DLD1 (cell line): ENCODE results near the gene NIT1.
"Not testable (repeated sequence)": the region's sequence is repeated elsewhere in the genome, so short reads cannot be mapped to it uniquely, and the experiment has no call there.

Experiments
- in situ Hi-C: cut with HindIII; loops from 2 replicates; pipeline ENCODE4 v1.10.0; 2017; ENCODE audit warnings: low sequenced_read_pairs

NIT1 gene

DNA sequence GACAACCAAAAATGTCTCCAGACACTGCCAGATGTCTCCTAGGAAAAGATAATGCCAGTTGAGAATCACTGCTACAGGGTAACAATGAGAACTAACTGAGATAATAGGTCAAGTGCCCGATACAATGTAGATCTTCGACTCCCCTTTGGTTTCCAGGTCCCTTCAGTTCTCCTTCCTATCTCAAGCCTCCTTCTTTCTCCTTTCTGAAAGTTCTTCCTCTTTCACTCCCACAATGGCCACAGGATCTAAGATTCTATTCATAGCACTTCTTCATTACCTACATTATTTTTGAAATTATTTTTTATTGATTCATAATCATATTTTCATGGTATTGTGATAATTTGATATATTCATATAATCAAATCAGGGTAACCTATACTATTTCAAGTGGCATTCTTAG is 6.4 kb upstream of the NIT1 start:
- in situ Hi-C loops, result no loop called here

DNA sequence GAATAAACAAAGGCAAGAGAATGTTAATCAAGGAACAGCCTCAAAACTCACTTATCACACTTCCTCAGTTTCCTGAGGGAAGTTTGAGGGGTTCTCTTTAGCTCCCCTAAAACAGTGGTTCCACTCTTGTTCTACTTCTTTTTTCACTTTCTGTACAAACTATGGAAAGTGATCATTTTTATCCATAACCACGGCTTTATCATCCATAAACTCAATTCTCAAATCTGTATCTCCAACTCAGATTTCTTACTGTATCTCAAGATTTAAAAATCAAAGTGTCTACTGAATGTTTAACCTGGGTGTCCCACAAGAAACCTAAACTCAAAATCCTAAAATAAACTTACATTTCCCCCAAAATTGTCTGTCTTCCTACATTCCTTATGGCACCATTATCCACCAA is 4.0 kb upstream of the NIT1 start:
- in situ Hi-C loops, result no loop called here

DNA sequence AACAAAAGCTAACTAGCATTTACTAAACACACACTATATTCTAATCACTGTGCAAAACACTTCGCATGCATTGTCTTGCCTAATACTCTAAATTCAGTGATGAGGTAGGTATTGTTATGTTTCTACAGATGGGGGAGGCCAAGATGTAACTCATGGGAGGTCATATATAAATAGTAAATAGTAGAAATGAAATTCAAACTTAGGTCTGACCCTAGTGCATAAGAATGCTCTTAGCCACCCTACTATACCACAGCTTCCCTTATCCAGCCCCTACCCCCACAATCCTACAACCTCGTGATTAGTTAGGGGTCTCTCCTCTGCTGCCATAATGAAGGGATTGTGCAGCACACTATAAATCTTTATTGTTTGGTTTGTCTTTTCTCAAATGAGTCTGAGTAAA is 3.3 kb upstream of the NIT1 start:
- in situ Hi-C loops, result no loop called here

DNA sequence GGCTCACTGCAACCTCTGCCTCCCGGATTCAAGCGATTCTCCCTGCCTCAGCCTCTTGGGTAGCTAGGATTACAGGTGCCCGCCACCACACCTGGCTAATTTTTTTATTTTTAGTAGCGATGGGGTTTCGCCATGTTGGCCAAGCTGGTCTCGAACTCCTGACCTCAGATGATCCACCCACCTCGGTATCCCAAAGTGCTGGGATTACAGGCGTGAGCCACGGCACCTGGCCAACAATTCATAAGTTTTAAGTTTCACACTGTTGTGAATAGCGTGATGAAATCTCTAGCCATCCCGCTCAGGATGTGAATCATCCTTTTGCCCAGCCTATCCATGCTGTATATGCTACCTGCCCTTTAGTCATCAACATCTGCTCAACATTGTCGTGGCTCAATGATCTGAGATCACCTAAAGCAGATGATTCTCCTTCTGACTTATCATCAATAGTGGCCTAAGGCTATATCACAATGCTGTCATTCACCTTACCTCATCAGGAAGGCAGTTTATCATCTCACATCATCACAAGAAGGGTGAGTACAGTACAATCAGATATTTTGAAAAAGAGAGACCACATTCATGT is 2.7 kb upstream of the NIT1 start:
- in situ Hi-C loops, result no loop called here

DNA sequence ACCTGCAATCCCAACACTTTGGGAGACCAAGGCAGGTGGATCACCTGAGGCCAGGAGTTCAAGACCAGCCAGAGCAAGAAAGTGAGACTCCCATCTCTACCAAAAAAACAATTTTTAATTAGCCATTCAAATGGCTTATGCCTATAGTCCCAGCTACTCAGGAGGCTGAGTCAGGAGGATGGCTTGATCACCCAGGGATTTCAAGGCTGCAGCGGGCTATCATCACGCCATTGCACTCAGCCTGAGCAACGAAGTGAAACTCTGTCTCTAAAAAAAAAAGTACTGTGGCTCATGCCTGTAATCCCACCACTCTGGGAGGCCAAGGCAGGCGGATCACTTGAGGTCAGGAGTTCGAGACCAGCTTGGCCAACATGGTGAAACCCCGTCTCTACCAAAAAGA is 1.9 kb upstream of the NIT1 start:
- in situ Hi-C loops, result not testable (repeated sequence)

DNA sequence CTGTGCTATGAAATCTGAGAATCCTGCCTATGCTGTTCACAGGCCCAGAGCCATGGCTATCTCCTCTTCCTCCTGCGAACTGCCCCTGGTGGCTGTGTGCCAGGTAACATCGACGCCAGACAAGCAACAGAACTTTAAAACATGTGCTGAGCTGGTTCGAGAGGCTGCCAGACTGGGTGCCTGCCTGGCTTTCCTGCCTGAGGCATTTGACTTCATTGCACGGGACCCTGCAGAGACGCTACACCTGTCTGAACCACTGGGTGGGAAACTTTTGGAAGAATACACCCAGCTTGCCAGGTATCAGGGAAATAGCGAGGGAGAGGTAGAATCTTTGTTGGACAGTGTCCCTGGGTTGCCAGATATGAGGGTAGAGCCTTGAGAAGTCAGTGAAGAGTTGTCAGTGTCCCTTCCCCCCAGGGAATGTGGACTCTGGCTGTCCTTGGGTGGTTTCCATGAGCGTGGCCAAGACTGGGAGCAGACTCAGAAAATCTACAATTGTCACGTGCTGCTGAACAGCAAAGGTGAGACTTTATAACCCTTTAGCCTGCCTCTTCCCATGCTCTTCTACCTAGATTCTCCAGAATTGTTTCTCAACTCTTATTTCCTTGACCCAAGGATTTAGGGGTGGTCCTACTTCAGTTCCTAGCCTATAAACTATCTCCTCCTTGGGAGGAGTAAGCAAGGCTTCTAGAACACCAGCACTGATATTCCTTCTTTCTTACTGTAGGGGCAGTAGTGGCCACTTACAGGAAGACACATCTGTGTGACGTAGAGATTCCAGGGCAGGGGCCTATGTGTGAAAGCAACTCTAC is 1.4 kb downstream of the NIT1 start:
- in situ Hi-C loops, result no loop called here

DNA sequence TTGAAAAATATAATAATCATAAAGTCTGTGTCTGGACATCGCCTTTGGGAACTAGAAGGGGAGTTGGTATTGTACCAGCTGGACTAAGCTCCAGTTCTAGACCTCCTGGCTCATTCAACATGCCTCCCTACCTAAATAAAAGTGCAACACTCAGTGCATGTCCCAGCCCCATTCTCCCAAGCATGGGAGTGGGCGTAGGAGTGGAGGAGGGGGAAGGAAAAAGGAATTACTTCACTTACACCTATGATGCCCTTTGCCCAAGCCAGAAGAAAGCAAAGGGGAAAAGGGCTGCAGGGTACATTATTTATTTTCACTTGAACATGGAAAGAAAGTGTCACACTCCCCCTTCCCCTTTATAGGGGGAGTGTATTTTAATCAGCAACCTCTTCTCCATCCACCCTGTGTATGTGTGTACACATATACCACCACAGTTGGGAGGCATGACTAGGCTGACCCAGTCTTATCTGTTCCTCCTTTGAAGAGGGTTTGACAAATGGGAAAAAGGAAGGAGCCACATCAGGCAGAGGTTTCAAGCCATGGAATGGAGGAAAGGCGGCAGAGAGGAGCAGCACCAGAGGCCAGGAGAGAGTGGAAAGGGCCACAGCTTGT is 3.2 kb downstream of the NIT1 start:
- in situ Hi-C loops, result no loop called here

DNA sequence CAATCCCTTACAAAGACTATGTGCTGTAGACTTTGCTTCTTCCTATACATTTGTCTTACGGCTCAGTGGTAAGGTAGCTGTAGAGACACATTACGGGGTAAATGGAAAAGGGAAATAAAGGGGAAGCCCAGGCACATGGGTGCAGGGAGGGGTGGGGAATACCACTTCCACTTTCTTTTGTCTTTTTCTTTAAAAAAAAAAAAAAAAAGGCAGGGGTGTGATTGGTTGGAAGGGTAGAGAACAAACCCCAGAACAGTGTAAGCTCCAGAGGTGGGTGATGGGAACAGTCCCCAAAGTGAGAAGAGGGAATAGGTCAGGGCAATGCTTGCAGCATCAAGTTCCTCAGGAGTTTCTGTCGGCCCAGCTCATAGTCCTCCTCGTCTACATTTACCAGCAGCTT is 3.9 kb downstream of the NIT1 start:
- in situ Hi-C loops, result no loop called here

DNA sequence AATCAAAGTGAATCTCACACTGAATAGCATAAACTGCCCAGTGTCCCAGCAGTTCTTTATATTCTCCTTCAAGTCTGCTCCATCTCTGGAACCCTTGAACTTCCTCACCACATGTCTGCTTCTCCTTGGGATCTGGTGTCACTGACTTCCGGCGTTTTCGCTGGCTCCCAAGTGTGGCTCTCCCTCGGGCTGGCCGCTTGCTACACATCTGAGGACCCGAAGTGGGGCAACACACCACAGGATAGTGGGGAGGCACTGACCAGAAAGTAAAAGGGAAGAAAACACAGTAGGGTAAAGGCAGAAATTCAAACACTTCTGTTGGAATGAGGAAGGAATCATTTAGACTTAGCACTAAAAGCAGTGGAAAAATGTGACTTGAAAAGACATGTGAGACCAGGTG is 5.1 kb downstream of the NIT1 start:
- in situ Hi-C loops, result no loop called here

DNA sequence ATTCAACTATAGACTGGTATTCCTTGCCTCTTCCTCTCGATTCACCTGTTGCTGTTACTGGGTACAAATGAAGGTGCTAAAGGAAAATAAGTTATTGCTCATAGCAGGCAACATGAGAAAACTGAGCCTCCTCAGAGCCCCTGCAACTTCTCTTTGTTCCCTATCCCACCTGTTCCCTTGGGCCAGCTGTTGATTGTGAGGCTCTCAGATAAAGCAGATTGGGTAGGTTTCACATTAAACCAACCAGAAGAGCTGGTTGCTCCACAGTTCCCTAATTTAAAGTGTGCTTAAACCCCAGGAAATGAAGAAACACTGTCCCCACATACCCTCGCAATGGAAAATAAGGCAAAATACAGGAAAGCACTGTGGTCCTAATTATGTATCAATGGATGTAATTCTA is 9.7 kb downstream of the NIT1 start:
- in situ Hi-C loops, result no loop called here

DNA sequence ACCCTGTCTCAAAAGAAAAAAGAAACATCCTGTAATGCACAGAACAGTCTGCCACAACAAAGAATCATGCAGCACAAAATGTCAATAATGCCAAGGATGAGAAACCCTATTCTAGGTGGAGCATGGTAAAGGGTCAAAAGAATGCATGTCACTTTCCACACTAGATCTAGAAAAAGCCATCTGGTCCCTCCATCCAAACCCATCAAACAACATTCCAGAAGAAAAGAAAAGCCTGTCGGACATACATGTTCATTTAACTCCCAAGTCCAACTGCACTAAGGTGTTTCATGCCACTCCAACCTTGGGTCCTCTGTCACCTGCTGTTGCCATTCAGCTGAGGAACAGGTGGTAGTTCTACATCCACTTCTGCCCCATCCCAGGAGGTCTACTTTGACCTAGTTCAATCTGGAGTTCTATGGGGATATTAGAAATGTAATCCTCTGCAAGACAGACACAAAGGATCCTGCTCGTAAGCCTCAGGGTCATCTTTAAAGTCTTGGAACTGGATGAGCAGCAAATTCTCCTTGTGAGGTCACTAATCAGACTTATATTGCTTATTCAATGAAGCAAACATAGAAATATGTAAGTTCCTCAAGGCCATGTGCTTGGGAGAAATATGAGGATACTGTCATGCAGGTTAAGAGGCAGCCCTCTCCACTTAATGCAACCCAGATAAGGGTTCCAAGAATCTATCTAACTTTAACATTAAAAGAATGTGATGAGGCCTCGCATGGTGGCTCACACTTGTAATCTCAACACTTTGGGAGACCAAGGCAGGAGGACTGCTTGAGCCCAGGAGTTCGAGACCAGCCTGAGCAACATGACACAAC is 10.9 kb downstream of the NIT1 start:
- in situ Hi-C loops, result no loop called here

DNA sequence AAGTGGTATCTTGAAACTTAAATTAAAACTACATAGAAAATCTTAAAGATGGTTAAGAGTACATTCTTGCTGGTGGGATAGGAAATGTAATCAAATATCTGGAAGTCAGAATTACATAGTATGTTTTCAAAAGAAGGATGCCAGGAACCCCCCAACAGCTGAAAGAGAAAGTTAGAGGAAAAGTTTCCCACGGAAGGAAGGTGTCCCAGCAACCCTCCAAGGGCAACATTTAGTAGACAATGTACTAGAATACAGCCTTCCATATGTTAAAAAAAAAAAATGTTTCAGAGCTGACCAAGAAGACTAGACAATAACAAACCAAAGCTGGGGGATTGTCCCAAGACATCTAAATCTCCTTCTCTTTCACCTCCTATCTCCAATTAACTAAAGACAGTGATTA is 12.4 kb downstream of the NIT1 start:
- in situ Hi-C loops, result no loop called here

DNA sequence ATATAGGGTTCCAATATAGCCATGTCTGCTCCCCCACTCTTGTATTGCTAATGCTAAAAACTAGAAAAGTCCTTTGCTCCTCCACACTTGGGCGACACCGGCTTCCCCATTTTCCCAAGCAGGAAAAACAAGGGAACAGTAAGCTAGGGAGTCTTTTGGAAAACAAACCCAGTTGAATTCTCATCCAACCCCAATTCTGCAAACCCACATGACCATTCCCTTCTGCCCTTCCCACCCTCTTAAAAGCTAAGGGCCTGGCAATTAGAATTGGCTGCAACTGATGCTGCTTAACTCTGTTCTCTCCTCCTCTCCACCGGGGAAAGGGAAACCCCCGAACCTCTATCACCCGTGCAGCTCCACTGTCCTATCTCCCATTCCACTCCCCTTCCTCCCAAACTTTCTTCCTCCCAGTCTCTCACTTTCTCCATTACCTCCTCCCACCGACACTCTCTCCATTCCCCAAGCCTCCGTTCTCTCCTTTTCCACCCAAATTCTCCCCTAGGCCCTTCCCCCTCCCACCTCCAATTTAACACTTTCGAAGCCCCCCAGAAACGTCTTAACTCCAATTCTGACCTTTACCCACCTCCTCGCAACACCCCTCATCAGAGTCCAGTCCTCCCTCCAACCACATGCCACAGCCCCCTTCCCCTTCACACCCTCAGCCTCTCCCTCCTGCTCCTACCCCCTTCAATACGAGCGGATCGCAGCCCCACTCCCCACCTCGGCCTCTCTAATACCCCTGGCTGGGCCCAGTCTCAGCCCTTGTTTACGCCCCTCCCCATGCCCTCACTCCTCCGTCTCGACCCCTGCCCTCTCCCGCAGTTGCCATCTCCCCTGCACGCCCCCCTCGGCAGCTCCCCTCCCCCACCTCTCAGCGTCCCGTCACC is 13.9 kb downstream of the NIT1 start:
- in situ Hi-C loops, result no loop called here

DNA sequence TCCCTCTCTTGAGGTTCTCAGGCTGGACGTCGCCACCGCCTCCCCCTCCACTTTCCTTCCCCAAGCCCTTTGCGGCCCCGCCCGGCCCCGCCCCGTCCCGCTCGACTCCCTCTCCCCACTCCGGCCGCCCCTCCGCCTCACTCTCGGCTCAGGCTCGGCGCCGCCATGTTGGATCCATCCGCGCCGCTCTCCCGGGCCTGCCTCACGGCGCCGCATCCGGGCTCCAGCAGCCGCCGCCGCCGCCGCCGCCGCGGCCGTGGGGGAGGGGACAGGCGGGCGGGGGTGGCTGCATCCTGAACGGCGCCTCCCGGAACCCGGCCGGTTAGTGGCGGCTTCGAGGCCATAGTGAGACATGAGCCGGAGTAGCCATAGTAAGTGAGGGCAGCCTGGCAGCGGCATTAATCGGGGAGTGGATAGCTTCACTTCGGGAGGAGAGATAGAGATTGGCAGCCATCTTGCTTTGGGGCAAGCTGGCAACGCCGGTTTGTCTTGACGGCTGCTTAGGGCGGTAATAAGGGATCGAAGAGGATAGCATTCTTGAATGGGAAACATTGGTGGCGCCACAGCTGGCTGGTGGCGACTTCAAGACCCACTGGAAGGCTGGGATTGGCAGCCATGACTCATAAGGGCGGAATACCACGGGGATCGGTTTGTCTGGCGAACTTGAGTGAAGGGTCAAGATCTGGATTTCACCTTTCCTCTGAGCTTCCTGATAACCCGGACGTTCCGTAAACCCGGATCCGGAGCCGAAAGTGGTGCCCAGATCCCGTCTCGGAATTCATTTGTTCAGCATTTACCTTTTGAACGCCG is 14.7 kb downstream of the NIT1 start, which contains the start of gene DEDD:
DEDD (minus strand) TSS at position 258 of the 810 bp plus-strand sequence. CDS start 8,205 bp downstream, outside the sequence.
- in situ Hi-C loops, result no loop called here

DNA sequence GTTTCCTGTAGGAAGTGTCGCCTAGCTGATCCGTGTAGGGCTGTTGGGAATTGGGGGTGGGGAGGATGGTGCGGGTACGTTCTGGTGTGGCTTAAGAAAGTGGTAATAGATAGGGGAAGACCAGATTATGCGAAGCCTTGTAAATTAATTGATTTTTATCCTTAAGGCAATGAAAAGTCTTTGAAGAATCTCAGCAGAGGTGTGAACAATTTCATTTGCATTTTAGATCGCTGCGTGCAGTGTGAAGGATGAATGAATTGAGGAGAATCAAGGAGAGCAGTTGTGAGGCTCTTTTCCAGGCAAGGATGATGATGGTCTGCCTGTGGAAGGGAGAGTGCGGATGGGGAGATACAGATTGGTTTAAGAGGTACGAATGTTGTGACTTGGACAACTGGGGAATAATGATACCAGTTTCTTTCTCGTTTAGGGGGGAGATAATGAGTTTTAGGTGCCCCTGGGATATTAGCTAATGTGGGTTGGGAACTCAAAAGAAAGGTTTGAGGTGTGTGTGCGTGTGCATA is 15.4 kb downstream of the NIT1 start:
- in situ Hi-C loops, result no loop called here

DNA sequence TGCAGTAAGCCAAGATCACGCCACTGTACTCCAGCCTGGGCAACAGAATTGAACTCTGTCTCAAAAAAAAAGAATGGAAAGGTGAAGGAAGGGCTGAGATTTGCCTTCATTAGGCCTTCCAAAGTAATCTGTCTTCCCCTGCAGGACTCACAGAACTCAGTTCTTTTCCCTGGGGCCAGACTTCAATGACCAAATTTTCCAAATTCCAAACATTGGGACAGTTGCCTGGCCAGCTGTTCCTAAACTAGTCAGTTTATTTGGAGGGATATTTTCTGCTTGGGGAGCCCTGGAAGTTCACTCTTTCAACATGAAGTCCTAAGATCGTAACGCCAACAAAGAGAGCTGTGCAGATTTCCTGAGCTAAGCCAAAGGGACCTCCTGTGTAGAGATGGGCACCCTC is 20.0 kb downstream of the NIT1 start:
- in situ Hi-C loops, result no loop called here

DNA sequence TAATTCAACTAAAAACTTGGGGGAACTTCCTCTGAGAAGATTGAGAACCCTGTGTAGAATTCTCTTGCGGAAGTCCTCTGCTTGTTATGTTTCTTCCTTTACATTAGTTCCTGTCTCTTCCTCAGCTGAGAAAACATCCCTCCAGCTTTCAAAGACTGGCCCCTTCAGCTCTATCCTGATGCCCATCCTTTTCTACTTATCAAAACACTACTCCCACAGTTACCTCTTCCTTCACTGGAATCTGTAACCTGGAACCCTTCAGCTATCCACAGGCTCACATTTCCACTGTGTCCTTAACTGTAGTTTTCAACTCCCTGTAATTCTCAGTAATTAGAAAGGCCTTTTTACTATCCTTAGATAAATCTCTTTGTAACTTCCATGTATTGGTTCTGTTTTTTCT is 20.5 kb downstream of the NIT1 start:
- in situ Hi-C loops, result no loop called here

DNA sequence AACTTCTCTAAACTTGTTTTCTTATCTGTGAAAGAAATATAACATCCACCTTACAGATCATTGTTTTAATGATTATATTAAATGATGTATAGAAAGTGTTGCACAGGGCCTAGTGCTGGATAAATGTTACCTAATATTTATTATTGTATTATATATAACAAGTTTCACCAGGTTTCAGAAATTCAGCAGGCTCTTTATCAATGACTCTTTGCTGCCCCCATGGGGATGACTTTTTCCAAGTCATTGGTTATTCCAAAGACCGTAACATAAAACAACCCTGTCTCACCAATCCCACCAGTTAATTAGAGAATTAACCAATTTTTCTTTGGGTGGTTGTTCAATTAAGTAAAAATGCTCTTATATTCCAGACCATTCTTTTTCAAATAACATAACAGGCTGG is 21.9 kb downstream of the NIT1 start:
- in situ Hi-C loops, result no loop called here

DNA sequence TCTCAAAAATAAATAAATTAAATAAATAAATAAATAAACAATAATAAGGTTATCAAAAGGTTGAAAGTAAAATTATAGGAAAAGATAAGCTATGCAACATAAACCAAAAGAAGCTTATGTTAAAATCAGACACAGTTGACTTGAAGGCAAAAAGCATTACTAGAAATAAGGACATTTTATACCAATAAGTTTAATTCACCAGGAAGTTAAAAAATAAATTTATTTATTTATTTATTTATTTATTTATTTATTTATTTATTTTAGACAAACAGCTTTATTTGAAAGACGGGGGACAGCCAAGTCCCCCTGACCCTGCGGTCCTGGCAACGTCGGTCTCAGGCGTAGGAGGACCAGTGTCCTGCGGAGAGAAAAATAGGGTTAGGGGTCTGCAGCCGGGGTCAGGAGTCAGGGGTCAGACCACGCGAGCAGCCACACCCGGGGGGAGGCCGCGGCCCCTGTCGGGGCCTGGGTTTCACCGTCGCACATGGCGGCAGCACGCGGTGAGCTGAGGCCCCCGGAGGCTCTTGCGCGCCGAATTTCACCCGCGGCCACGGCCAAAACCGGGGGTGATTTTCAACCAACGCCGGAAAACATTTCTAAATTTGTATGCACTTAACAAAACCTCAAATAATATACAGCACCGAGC is 23.0 kb downstream of the NIT1 start:
- in situ Hi-C loops, result no loop called here
